Ishikawa (cell line): ENCODE measurements around the gene TANC1.

Experiments used
- EGR1 ChIP-seq: IDR thresholded peaks from 2 replicates; pipeline ENCODE4 v1.6.1; 2012
- EP300 ChIP-seq: IDR thresholded peaks from 2 replicates; pipeline ENCODE4 v1.6.1; 2012; ENCODE audit warnings: borderline replicate concordance
- FOXM1 ChIP-seq: IDR thresholded peaks from 2 replicates; pipeline ENCODE4 v1.6.1; 2012; ENCODE audit warnings: low read depth, borderline replicate concordance
- NFIC ChIP-seq: IDR thresholded peaks from 2 replicates; pipeline ENCODE4 v1.6.1; 2012
- RAD21 ChIP-seq: IDR thresholded peaks from 2 replicates; pipeline ENCODE4 v1.6.1; 2012; ENCODE audit warnings: low read depth
- TAF1 ChIP-seq: IDR thresholded peaks from 2 replicates; pipeline ENCODE4 v1.6.1; 2012; ENCODE audit warnings: low read depth, mild to moderate bottlenecking
- TEAD4 ChIP-seq: IDR thresholded peaks from 2 replicates; pipeline ENCODE4 v1.6.1; 2012
- TF ChIP-seq, protein P1 (sequence below): IDR thresholded peaks from 2 replicates; pipeline ENCODE4 v1.6.1; 2012
- TF ChIP-seq, protein P2 (sequence below): IDR thresholded peaks from 2 replicates; pipeline ENCODE4 v1.6.1; 2012; ENCODE audit warnings: low read depth, mild to moderate bottlenecking

DNA sequence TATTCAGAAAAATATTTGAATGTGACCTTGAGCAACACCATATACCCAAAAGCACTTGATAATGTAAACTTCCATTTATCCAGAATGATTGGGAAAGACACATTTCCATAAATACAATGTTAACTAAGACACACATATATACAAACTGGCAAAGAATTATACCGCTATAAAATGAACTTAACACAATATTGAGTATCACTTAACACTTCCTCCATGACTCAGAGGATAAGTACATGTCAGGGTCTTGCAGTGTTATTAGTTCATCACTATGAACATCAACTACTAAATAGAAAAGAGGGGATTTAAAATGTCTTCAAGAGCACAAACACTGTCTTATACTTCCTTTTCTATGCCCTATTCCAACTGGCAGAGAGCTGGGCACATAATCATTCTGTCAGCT is 299.5 kb downstream of the TANC1 start:
- TF ChIP-seq RAD21 (no peak), EGR1 (no peak), TEAD4 (no peak), EP300 (no peak), TAF1 (no peak), NFIC (no peak), FOXM1 (no peak)
- TF ChIP-seq, protein P1, sequence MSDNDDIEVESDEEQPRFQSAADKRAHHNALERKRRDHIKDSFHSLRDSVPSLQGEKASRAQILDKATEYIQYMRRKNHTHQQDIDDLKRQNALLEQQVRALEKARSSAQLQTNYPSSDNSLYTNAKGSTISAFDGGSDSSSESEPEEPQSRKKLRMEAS = no peak
- TF ChIP-seq, protein P2, sequence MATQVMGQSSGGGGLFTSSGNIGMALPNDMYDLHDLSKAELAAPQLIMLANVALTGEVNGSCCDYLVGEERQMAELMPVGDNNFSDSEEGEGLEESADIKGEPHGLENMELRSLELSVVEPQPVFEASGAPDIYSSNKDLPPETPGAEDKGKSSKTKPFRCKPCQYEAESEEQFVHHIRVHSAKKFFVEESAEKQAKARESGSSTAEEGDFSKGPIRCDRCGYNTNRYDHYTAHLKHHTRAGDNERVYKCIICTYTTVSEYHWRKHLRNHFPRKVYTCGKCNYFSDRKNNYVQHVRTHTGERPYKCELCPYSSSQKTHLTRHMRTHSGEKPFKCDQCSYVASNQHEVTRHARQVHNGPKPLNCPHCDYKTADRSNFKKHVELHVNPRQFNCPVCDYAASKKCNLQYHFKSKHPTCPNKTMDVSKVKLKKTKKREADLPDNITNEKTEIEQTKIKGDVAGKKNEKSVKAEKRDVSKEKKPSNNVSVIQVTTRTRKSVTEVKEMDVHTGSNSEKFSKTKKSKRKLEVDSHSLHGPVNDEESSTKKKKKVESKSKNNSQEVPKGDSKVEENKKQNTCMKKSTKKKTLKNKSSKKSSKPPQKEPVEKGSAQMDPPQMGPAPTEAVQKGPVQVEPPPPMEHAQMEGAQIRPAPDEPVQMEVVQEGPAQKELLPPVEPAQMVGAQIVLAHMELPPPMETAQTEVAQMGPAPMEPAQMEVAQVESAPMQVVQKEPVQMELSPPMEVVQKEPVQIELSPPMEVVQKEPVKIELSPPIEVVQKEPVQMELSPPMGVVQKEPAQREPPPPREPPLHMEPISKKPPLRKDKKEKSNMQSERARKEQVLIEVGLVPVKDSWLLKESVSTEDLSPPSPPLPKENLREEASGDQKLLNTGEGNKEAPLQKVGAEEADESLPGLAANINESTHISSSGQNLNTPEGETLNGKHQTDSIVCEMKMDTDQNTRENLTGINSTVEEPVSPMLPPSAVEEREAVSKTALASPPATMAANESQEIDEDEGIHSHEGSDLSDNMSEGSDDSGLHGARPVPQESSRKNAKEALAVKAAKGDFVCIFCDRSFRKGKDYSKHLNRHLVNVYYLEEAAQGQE = no peak
